GM21360 (cell line): ENCODE results near the gene EFHD1.
"Not testable (repeated sequence)": the region's sequence is repeated elsewhere in the genome, so short reads cannot be mapped to it uniquely, and the experiment has no call there.

Source experiments
- ATAC-seq: cut with Tn5 transposase; IDR thresholded peaks from one replicate; pipeline ENCODE4 v1.9.1; 2021; ENCODE audit warnings: mild to moderate bottlenecking, moderate library complexity; ENCODE audit not compliant: unreplicated experiment

The EFHD1 gene

DNA sequence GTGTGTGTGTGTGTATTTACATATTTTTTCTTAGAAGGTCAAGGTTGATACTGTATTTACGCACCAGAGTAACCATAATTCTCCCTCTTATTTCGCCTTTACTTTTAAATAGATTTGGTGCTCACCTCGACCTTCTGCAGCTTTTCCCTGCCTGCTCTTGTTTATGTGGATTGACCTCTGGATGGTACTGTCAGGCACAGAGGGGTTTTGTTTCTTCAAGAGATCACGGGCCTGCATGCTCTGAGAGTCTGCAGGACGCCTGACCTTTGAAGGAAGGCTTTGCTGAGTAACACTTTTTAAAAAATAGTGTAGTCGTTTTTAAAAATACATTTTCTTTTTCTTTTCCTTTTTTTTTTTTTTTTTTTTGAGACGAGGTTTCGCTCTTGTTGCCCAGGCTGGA lies 18.1 kb upstream of the EFHD1 start:
- no peak for ATAC-seq

DNA sequence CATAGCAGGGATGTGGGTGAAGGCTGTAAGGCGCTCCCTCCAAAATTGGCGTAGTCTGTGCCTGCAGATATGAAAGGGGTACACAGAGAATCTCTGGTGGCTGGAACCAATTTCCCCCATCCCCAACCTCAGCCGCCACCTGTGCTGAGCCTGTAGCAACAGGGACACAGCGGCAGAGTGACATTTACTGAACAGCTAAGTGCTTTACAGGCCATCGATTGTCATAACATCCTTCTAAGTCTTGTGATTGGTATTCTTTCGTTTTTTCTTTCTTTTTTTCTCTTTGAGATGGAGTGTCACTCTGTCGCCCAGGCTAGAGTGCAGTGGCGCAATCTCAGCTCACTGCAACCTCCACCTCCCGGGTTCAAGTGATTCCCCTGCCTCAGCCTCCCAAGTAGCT lies 12.2 kb upstream of the EFHD1 start:
- ATAC-seq = no peak

DNA sequence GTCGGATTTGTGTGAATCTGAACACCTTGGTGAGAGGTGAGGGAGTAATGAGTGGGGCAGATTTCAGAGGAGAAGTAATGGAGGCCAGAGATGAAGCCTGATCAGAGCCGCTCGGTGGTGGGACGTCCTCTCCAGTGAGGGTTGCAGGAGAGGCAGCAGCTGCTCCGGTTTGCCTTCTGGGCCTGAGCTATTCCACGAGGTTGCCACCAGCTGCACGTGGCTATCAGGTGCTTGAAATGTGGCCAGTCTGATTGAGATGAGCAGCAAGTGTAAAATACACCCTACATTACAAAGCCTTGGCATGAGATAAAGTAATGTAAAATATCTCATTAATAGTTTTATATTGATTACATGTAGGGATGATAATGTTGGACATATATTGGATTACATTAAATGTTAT lies 10.8 kb upstream of the EFHD1 start:
- ATAC-seq = no peak

GRCh38 chr2:232623768-232624765 lies 9.3 kb upstream of the EFHD1 start:
- ATAC-seq = no peak

GRCh38 chr2:232626584-232626983 lies 6.8 kb upstream of the EFHD1 start:
- ATAC-seq = no peak

GRCh38 chr2:232628466-232629128 lies 4.8 kb upstream of the EFHD1 start:
- no peak for ATAC-seq

DNA sequence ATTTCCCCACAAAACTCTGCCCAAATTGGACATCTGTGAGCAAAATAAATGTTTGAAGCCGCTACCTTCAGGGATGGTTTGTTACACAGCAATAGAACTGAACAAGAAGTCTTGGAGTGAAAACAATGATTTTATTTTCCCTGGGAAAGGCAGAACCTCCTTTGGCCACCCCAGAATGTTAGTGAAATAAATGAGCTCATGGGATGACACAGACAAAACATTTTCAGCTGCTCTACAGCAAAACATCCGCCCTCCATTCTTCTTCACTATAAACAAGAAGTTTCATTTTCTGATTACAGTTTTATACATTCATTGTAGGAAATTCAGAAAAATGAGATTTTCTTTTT lies 4.3 kb upstream of the EFHD1 start:
- no peak for ATAC-seq

DNA sequence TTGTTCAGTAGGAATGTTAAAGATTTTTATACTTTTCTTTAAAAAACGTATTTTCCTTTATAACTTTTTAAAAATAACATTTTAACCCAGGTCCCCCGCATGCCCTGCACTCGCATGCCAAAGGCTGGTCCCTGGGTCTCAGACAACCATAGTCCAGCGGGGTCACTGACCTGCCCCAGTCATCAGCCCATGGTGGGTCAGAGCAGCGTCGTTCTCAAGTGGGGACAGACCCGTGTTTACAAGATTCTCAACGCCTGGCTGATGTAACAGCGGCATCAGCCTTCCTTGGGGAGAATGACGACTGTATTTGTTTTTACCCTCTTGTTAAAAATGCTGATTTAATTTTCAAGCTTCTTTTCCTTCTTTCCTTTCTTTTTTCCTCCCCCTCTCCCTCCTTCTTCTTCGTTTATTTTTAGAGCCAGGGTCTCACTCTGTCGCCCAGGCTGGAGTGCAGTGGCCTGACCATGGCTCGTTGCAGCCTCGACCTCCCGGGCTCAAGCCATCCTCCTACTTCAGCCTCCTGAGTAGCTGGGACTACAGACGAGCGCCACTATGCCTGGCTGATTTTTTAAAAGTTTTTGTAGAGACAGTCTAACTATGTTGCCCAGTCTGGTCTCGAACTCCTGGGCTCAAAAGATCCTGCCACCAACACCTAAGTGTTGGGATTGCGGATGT lies 1.0 kb upstream of the EFHD1 start:
- ATAC-seq = no peak

DNA sequence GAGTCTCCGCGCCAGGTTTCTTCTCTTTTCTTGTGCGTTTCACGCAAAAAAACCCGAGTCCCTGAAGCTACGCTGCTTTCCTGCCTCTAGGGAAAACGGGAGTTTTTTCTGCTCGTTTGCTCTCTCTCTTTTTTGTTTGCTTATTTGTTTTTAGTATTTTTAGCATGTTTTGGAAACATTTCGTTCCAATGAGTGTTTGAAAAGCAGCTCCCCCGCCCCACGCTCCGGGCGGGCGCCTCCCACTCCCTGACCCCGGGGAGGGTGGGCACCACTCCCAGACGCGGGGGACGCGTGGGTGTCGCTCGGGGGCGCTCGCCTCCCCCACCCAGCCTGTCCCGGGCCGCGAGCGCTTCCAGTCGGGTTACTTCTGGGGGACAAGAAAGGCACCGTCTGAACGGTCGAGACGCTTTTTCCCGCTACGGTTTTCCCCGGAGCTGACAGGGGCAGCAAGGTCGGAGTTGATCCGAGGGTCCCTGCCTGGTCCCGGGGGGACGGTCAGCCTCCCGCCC lies 446 bp upstream of the EFHD1 start:
- ATAC-seq = no peak

GRCh38 chr2:232634206-232635150 lies 1.1 kb downstream of the EFHD1 start:
- ATAC-seq = no peak

- ATAC-seq = not testable (repeated sequence)
Observed at GRCh38 chr2:232635376-232635775, 2.0 kb downstream of the EFHD1 start.

- ATAC-seq = no peak
Observed at GRCh38 chr2:232635820-232636219, 2.4 kb downstream of the EFHD1 start.

DNA sequence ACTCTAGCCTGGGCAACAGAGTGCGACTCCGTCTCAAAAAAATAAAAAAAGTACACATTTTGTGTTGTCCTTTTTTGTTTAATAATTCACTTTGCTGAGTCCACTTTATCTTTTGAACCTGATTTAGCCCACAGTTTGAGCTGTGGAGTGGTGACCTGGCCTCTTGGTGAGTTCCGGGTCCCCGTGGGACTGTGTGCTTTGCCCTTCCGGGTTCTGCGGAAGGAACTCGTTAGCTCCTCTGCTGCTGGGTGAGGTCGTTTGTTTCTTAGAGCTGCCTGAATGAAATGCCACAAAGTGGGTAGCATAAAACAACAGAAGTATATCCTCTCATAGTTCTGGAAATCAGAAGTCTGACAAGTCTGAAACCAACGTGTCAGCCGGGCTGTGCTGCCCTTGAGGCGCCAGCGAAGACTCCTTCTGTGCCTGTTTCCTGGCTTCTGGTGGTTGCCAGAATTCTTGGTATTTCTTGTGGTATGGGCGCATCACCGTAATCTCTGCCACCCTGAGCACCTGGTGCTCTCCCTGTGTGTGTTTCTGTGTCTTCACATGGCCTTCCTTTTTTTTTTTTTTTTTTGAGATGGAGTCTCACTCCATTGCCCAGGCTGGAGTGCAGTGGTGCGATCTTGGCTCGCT lies 3.5 kb downstream of the EFHD1 start:
- ATAC-seq = no peak

- no peak for ATAC-seq
Observed at GRCh38 chr2:232637866-232638583, 4.6 kb downstream of the EFHD1 start.

DNA sequence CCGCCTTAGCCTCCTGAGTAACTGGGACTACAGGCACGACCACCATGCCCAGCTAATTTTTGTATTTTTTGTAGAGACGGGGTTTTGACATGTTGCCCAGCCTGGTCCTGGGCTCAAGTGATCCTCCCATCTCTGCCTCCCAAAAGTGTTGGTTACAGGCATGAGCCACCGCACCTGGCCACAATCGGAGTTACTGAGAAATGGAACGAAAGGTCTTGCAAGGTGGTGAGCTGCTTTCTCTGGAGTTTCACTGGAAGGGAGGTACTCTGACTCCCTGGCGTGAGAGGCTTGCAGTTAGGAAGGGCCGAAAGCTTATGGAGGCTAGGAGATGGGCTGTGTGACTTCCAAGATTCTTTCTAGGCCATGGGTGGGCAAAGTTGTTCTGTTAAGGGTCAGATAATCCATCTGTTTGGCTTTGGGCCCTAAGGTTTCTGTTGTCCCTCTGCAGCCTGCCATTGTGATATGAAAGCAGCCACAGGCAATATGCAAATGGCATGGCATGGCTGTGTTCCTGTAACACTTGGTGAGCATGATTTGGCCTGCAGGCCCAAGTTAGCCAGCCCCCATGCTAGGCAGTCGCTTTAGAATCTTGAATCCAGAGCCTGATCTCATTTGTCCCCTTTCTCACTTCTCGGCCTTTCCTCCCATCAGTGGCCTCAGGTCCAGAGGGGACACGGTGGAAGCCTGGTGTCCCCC lies 7.9 kb downstream of the EFHD1 start:
- no peak for ATAC-seq

GRCh38 chr2:232643147-232643425 lies 9.7 kb downstream of the EFHD1 start:
- ATAC-seq = no peak

DNA sequence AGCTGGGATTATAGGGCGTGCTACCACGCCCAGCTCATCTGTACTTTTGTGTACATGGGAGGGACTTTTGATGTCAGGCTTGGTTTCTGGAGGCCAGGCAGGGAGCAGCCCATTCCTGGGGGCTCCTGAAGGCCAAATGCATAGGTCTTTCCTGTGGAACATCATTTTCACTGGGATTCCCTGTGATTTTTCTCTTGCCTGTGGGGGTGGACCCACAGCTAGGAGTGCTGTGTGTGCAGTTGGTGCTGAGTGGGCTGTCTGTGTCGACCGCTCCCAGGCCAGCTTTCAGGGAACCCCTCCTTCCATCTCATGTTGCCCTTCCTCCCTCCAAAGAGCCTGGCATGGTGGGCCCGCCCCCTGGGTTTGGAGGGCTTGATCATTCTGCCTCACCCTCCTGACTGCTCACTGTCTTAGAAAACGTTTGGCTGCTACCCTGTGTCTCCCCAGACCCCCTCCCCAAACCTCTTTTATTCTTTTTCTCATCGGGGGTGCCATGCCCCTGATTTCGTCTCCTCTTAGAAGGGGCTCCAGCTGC lies 10.5 kb downstream of the EFHD1 start:
- ATAC-seq = no peak

DNA sequence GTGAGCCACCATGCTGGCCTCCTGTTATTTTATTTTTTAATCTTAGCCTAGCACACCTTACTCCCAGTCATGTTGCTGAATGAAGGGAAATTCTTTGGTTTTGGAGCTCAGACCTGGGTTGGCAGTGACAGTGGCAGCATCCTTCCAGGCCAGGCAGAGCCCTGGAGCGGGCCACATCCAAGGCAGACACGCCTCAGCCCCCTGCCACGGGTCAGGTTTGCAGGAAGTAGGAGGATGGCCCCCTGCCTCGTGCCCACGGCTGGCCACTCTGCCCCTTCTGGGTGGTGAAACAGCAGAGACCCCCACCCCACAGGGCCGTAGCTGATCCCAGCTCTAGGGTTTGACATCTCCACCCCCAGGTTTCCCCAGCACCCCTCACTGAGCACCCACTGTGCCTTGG lies 11.7 kb downstream of the EFHD1 start:
- ATAC-seq = no peak

DNA sequence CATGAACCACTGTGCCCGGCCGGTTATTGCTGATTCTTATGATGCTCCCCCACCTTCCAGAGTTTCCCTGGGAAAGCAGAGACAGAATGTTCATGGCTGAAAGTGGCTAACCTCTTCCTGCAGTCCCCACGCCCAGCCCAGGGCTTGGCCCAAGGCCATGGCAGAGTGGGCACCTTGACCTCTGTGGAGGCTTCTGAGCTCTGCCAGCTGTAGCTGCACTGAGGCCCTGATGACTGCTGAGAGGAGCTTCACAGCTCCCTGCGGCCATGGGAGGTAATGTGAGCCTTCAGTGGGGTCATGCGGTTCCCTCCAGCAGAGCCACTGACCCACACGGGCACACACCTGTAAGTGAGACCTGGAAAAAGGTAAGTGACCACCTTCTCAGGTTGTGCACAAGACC lies 13.3 kb downstream of the EFHD1 start:
- ATAC-seq = no peak
